Liver (tissue), 9 donors: Measurements from ENCODE around the gene DERA. TPM values are rescaled to one million over a fixed set of nuclear protein-coding genes. Genes with fewer than 3 reads are reported as not detected.

Source experiments
- DNase-seq: peaks from one replicate; pipeline ENCODE4 v3.0.0-alpha.2; 2017; ENCODE audit warnings: low spot score
- H3K27ac ChIP-seq, 2 donors: one replicate each; pipeline ENCODE4 v1.7.0; 2013; ENCODE audit warnings: inconsistent platforms in 2 of 2, low read length in 2 of 2, control low read depth in 1 of 2, low read depth in 1 of 2, mild to moderate bottlenecking in 1 of 2
- H3K27me3 ChIP-seq, 4 donors: one replicate each; pipeline versions ENCODE4 v1.6.1 to v1.7.0; 2013; ENCODE audit warnings: low read length in 3 of 4, inconsistent platforms in 1 of 4, mild to moderate bottlenecking in 1 of 4, moderate library complexity in 1 of 4; ENCODE audit not compliant: control insufficient read depth in 4 of 4, insufficient read depth in 4 of 4
- H3K36me3 ChIP-seq, 4 donors: one replicate each; pipeline versions ENCODE4 v1.6.1 to v1.7.0; 2013; ENCODE audit warnings: low read length in 3 of 4, mild to moderate bottlenecking in 3 of 4, low read depth in 1 of 4, moderate library complexity in 1 of 4; ENCODE audit not compliant: control insufficient read depth in 4 of 4, insufficient read depth in 3 of 4
- H3K4me1 ChIP-seq, 4 donors: one replicate each; pipeline versions ENCODE4 v1.6.1 to v1.7.0; 2013; ENCODE audit warnings: low read length in 3 of 4, mild to moderate bottlenecking in 3 of 4, moderate library complexity in 1 of 4; ENCODE audit not compliant: control insufficient read depth in 4 of 4, insufficient read depth in 4 of 4
- H3K4me3 ChIP-seq, 3 donors: one replicate each; pipeline versions ENCODE4 v1.6.1 to v1.7.0; 2013; ENCODE audit warnings: low read length in 3 of 3, control low read depth in 1 of 3, low read depth in 1 of 3, mild to moderate bottlenecking in 1 of 3
- H3K9ac ChIP-seq, 2 donors: one replicate each; pipeline ENCODE4 v1.7.0; 2013; ENCODE audit warnings: low read length in 2 of 2, mild to moderate bottlenecking in 2 of 2, moderate library complexity in 2 of 2, control low read depth in 1 of 2, low read depth in 1 of 2
- H3K9me3 ChIP-seq, 4 donors: one replicate each; pipeline versions ENCODE4 v1.6.1 to v1.7.0; 2013; ENCODE audit warnings: low read length in 3 of 4; ENCODE audit not compliant: control insufficient read depth in 4 of 4
- EGR1 ChIP-seq, 2 donors: IDR thresholded peaks; 2 replicates each; pipeline ENCODE4 v1.6.1; 2016 to 2018; ENCODE audit warnings: antibody characterized with exemption in 2 of 2, low read depth in 2 of 2
- FOXA1 ChIP-seq: IDR thresholded peaks from 2 replicates; pipeline ENCODE4 v1.6.1; 2016; ENCODE audit warnings: antibody characterized with exemption
- FOXA2 ChIP-seq: IDR thresholded peaks from 2 replicates; pipeline ENCODE4 v1.6.1; 2016; ENCODE audit warnings: antibody characterized with exemption
- GABPA ChIP-seq, 2 donors: IDR thresholded peaks in 1 of 2; conservative IDR thresholded peaks in 1 of 2; 2 replicates each; pipeline ENCODE4 v1.6.1; 2016; ENCODE audit warnings: antibody characterized with exemption in 2 of 2, mild to moderate bottlenecking in 1 of 2, moderate library complexity in 1 of 2
- HNF4A ChIP-seq, 2 donors: conservative IDR thresholded peaks; 2 replicates each; pipeline ENCODE4 v1.6.1; 2016; ENCODE audit warnings: antibody characterized with exemption in 2 of 2, mild to moderate bottlenecking in 2 of 2
- HNF4G ChIP-seq: IDR thresholded peaks from 2 replicates; pipeline ENCODE4 v1.6.1; 2016; ENCODE audit warnings: antibody characterized with exemption
- JUND ChIP-seq, 2 donors: IDR thresholded peaks; 2 replicates each; pipeline ENCODE4 v1.6.1; 2016; ENCODE audit warnings: antibody characterized with exemption in 2 of 2
- NR2F2 ChIP-seq: IDR thresholded peaks from 2 replicates; pipeline ENCODE4 v1.6.1; 2016; ENCODE audit warnings: antibody characterized with exemption
- RAD21 ChIP-seq, 2 donors: IDR thresholded peaks; 2 replicates each; pipeline ENCODE4 v1.6.1; 2016; ENCODE audit warnings: antibody characterized with exemption in 2 of 2, mild to moderate bottlenecking in 2 of 2
- RXRA ChIP-seq, 2 donors: IDR thresholded peaks; 2 replicates each; pipeline ENCODE4 v1.6.1; 2017 to 2018; ENCODE audit warnings: antibody characterized with exemption in 2 of 2, mild to moderate bottlenecking in 1 of 2
- SP1 ChIP-seq: IDR thresholded peaks from 2 replicates; pipeline ENCODE4 v1.6.1; 2018; ENCODE audit warnings: antibody characterized with exemption, mild to moderate bottlenecking
- TAF1 ChIP-seq: conservative IDR thresholded peaks from 2 replicates; pipeline ENCODE4 v1.6.1; 2016; ENCODE audit warnings: antibody characterized with exemption, mild to moderate bottlenecking
- YY1 ChIP-seq: IDR thresholded peaks from 2 replicates; pipeline ENCODE4 v1.6.1; 2016; ENCODE audit warnings: antibody characterized with exemption, mild to moderate bottlenecking
- WGBS: extraction: QIAGEN DNeasy Blood & Tissue Kit; methylation state at CpG from one replicate; pipeline ENCODE4 v1.1.7; 2013; 5-methylcytosine and 5-hydroxymethylcytosine counted together
- polyA plus RNA-seq, 2 donors: library from polyadenylated mRNA; stranded (reverse) in 1 of 2; unstranded in 1 of 2; fragments of 200-250 nt in 1 of 2; fragments of >200 nt in 1 of 2; fragmentation: Nextera tagmentation in 1 of 2; extraction: Ambion mirVana in 1 of 2; gene quantifications; one replicate each; pipeline versions ENCODE4 v1.2.1 to v1.2.3, GENCODE V29; 2013 to 2015
- total RNA-seq, 2 donors: library from RNA; depleted of rRNA; stranded (reverse); fragments of >200 nt; gene quantifications; one replicate each; pipeline ENCODE4 v1.2.3, GENCODE V29; 2014
- TF ChIP-seq, protein P1 (sequence below): IDR thresholded peaks from 2 replicates; pipeline ENCODE4 v1.6.1; 2016; ENCODE audit warnings: antibody characterized with exemption
- TF ChIP-seq, protein P2 (sequence below): IDR thresholded peaks from 2 replicates; pipeline ENCODE4 v1.6.1; 2016; ENCODE audit warnings: antibody characterized with exemption
- TF ChIP-seq, protein P3 (sequence below): IDR thresholded peaks from 2 replicates; pipeline ENCODE4 v1.6.1; 2016; ENCODE audit warnings: antibody characterized with exemption
- TF ChIP-seq, protein P4 (sequence below): fragments of 150-350 bp; IDR thresholded peaks from 2 replicates; pipeline ENCODE4 v1.5.1; 2017; ENCODE audit warnings: improper control_type of control experiment, low read depth, low read length; ENCODE audit not compliant: missing input control
- TF ChIP-seq, protein P5 (sequence below): IDR thresholded peaks from 2 replicates; pipeline ENCODE4 v1.6.1; 2016; ENCODE audit warnings: antibody characterized with exemption, mild to moderate bottlenecking
- donor health status: healthy.
- donor health status: healthy.
- donor health status: healthy.
- donor health status: healthy.
- donor health status: healthy.

DERA gene
- total and polyA plus RNA-seq, 4 donors = 32.9 to 65.2 (median 52.4) TPM

DNA sequence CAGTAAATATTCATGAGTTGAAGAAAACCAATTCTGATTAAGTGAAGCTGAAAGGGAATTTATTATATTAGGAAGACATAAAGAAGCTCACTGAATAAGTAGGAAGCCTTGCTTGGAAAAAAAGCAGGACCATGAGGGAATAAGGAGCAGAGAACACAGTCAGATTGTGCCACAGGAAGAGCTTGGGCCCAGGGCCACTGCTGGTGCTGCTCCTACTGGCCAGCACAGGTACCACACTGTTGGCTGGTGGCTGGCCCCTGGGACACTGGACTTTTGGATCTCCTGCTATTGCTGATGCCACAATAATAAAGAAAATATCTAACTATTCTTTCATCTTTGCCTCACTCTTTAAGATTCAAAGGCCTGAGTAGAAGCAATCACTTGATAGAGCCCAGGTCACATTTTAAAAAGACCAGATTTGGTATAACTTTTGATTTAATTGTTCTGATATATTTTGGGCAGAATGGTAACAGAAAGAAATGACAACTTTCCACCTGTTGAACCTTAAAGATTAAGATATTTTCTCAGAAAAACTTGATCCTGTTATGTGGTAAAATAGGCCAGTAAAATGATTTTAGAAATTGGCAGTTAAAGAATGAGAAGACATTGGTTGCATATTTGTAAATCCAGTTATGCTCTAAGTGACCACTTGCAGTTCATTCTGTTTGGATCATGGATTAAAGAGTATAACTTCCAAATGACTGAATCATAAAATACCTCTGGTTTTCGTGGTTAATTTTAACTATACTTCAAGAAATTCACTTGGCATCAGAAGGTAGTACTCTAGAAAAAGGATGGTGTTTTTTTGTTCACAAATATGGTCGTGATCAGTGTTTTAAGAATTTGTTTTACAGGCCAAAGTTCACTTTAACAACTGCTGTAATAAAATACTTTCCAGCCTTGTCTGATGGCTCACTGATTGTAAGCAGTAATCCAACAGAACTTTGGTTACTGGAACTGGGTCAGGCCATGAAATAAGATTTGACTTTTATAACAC is 68.3 kb downstream of the DERA start:
- peaks cover 0 to 6% (median 2%) of the 10 kb centered on the region in 4 donors for H3K36me3 ChIP-seq
- DNase-seq = no peak
- TF ChIP-seq, protein P1, sequence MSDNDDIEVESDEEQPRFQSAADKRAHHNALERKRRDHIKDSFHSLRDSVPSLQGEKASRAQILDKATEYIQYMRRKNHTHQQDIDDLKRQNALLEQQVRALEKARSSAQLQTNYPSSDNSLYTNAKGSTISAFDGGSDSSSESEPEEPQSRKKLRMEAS = no peak
- TF ChIP-seq NR2F2 = no peak
- no peak for TF ChIP-seq FOXA1
- TF ChIP-seq, protein P2, sequence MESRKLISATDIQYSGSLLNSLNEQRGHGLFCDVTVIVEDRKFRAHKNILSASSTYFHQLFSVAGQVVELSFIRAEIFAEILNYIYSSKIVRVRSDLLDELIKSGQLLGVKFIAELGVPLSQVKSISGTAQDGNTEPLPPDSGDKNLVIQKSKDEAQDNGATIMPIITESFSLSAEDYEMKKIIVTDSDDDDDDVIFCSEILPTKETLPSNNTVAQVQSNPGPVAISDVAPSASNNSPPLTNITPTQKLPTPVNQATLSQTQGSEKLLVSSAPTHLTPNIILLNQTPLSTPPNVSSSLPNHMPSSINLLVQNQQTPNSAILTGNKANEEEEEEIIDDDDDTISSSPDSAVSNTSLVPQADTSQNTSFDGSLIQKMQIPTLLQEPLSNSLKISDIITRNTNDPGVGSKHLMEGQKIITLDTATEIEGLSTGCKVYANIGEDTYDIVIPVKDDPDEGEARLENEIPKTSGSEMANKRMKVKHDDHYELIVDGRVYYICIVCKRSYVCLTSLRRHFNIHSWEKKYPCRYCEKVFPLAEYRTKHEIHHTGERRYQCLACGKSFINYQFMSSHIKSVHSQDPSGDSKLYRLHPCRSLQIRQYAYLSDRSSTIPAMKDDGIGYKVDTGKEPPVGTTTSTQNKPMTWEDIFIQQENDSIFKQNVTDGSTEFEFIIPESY = no peak
- no peak for TF ChIP-seq GABPA (IDR thresholded peaks at IDR 0.05 in 1 of 2, conservative IDR thresholded peaks at IDR 0.05 in 1 of 2)
- TF ChIP-seq SP1 = peak; percentile 63
- TF ChIP-seq, protein P3, sequence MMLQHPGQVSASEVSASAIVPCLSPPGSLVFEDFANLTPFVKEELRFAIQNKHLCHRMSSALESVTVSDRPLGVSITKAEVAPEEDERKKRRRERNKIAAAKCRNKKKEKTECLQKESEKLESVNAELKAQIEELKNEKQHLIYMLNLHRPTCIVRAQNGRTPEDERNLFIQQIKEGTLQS = no peak
- TF ChIP-seq HNF4G = no peak
- peak in 1 of 2 donors; percentile 29 for TF ChIP-seq JUND (IDR thresholded peaks at IDR 0.05)
- no peak for TF ChIP-seq TAF1
- TF ChIP-seq RXRA (IDR thresholded peaks at IDR 0.05) = peak; percentile 20 to 46
- peak; percentile 70 to 72 for TF ChIP-seq HNF4A (conservative IDR thresholded peaks at IDR 0.05)
- TF ChIP-seq, protein P4, sequence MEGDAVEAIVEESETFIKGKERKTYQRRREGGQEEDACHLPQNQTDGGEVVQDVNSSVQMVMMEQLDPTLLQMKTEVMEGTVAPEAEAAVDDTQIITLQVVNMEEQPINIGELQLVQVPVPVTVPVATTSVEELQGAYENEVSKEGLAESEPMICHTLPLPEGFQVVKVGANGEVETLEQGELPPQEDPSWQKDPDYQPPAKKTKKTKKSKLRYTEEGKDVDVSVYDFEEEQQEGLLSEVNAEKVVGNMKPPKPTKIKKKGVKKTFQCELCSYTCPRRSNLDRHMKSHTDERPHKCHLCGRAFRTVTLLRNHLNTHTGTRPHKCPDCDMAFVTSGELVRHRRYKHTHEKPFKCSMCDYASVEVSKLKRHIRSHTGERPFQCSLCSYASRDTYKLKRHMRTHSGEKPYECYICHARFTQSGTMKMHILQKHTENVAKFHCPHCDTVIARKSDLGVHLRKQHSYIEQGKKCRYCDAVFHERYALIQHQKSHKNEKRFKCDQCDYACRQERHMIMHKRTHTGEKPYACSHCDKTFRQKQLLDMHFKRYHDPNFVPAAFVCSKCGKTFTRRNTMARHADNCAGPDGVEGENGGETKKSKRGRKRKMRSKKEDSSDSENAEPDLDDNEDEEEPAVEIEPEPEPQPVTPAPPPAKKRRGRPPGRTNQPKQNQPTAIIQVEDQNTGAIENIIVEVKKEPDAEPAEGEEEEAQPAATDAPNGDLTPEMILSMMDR = peak; percentile 41
- TF ChIP-seq FOXA2 = no peak
- TF ChIP-seq EGR1 (IDR thresholded peaks at IDR 0.05; ENCODE audit: low read depth in 2 of 2) = no peak
- TF ChIP-seq RAD21 (IDR thresholded peaks at IDR 0.05) = peak; percentile 4 to 68
- peak; percentile 43 for TF ChIP-seq YY1
- TF ChIP-seq, protein P5, sequence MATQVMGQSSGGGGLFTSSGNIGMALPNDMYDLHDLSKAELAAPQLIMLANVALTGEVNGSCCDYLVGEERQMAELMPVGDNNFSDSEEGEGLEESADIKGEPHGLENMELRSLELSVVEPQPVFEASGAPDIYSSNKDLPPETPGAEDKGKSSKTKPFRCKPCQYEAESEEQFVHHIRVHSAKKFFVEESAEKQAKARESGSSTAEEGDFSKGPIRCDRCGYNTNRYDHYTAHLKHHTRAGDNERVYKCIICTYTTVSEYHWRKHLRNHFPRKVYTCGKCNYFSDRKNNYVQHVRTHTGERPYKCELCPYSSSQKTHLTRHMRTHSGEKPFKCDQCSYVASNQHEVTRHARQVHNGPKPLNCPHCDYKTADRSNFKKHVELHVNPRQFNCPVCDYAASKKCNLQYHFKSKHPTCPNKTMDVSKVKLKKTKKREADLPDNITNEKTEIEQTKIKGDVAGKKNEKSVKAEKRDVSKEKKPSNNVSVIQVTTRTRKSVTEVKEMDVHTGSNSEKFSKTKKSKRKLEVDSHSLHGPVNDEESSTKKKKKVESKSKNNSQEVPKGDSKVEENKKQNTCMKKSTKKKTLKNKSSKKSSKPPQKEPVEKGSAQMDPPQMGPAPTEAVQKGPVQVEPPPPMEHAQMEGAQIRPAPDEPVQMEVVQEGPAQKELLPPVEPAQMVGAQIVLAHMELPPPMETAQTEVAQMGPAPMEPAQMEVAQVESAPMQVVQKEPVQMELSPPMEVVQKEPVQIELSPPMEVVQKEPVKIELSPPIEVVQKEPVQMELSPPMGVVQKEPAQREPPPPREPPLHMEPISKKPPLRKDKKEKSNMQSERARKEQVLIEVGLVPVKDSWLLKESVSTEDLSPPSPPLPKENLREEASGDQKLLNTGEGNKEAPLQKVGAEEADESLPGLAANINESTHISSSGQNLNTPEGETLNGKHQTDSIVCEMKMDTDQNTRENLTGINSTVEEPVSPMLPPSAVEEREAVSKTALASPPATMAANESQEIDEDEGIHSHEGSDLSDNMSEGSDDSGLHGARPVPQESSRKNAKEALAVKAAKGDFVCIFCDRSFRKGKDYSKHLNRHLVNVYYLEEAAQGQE = no peak
- no peak overlapping the region for H3K4me3 ChIP-seq
- H3K27me3 ChIP-seq = no peaks in the 10 kb centered on the region
- peak overlapping the region; percentile 18 to 56 for H3K27ac ChIP-seq
- H3K9me3 ChIP-seq = no peaks in the 10 kb centered on the region
- 37% methylated on average over 2 of the region's 2 CpGs for WGBS
- no peak overlapping the region for H3K9ac ChIP-seq
- H3K4me1 ChIP-seq = peaks cover 3 to 20% (median 19%) of the 10 kb centered on the region in 4 donors
